Choroid plexus epithelial cell (primary cell): ENCODE measurements around the gene FOXP1.
A peak's percentile ranks its signal among the peaks of the same experiment; 100 is the strongest.

ENCODE experiments used
- DNase-seq: peaks from one replicate; pipeline ENCODE4 v3.0.0-alpha.2; 2010; ENCODE audit warnings: low read depth
- H3K4me3 ChIP-seq: 2 replicates; pipeline ENCODE4 v1.5.1; 2011; ENCODE audit warnings: low read depth, mild to moderate bottlenecking, control low read depth, low read length, moderate library complexity
- CTCF ChIP-seq: conservative IDR thresholded peaks from 2 replicates; pipeline ENCODE4 v1.5.1; 2011; ENCODE audit warnings: low read depth, mild to moderate bottlenecking, control low read depth, inconsistent platforms, low read length, moderate library complexity

The FOXP1 gene

GRCh38 chr3:71497367-71497897 lies 86.1 kb downstream of the FOXP1 start:
- H3K4me3 ChIP-seq = no peak overlapping the region

GRCh38 chr3:71495708-71496472 lies 87.6 kb downstream of the FOXP1 start:
- peak overlapping the region; percentile 51 for H3K4me3 ChIP-seq
- no peak for TF ChIP-seq CTCF
- peak; percentile 93 for DNase-seq

More at GRCh38 chr3:71497367-71497897, 86.1 kb downstream of the FOXP1 start:
- no peak for TF ChIP-seq CTCF
- DNase-seq = no peak

GRCh38 chr3:71494212-71494611 lies 89.3 kb downstream of the FOXP1 start:
- no peak for DNase-seq
- TF ChIP-seq CTCF = no peak
- H3K4me3 ChIP-seq = no peak overlapping the region

- no peak for TF ChIP-seq CTCF
- DNase-seq = peak; percentile 45
- no peak overlapping the region for H3K4me3 ChIP-seq
Observed at GRCh38 chr3:71492974-71493771, 90.4 kb downstream of the FOXP1 start.

- no peak for TF ChIP-seq CTCF
- DNase-seq = no peak
- H3K4me3 ChIP-seq = no peak overlapping the region
Observed at GRCh38 chr3:71492566-71492965, 91.0 kb downstream of the FOXP1 start.

- TF ChIP-seq CTCF = no peak
- DNase-seq = no peak
- H3K4me3 ChIP-seq = no peak overlapping the region
Observed at GRCh38 chr3:71491154-71491752, 92.3 kb downstream of the FOXP1 start.
